GM12872 (cell line): ENCODE measurements around the gene MUC12.

ENCODE experiments used
- TF ChIP-seq, protein P1 (sequence below): IDR thresholded peaks from 3 replicates; pipeline ENCODE4 v1.5.1; 2011; ENCODE audit warnings: low read depth, mild to moderate bottlenecking, low read length, moderate library complexity; ENCODE audit not compliant: insufficient read depth

Gene MUC12

DNA sequence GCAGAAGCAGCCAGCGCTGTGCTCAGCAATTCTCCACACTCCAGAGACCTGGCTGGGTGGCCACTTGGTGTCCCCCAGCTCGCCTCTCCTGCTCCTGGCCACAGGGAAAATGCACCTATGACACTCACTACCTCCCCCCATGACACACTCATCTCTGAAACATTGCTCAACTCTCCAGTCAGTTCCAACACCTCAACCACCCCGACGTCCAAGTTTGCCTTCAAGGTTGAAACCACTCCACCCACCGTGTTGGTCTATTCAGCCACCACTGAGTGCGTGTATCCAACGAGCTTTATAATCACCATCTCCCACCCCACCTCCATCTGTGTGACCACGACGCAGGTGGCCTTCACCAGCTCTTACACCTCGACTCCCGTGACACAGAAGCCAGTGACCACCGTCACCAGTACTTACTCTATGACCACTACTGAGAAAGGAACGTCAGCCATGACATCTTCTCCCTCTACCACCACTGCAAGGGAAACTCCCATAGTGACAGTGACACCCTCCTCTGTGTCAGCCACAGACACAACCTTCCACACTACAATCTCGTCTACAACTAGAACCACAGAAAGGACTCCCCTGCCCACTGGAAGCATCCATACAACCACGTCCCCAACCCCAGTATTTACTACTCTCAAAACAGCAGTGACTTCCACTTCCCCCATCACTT is 17.3 kb upstream of the MUC12 start:
- TF ChIP-seq, protein P1, sequence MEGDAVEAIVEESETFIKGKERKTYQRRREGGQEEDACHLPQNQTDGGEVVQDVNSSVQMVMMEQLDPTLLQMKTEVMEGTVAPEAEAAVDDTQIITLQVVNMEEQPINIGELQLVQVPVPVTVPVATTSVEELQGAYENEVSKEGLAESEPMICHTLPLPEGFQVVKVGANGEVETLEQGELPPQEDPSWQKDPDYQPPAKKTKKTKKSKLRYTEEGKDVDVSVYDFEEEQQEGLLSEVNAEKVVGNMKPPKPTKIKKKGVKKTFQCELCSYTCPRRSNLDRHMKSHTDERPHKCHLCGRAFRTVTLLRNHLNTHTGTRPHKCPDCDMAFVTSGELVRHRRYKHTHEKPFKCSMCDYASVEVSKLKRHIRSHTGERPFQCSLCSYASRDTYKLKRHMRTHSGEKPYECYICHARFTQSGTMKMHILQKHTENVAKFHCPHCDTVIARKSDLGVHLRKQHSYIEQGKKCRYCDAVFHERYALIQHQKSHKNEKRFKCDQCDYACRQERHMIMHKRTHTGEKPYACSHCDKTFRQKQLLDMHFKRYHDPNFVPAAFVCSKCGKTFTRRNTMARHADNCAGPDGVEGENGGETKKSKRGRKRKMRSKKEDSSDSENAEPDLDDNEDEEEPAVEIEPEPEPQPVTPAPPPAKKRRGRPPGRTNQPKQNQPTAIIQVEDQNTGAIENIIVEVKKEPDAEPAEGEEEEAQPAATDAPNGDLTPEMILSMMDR, result no peak

DNA sequence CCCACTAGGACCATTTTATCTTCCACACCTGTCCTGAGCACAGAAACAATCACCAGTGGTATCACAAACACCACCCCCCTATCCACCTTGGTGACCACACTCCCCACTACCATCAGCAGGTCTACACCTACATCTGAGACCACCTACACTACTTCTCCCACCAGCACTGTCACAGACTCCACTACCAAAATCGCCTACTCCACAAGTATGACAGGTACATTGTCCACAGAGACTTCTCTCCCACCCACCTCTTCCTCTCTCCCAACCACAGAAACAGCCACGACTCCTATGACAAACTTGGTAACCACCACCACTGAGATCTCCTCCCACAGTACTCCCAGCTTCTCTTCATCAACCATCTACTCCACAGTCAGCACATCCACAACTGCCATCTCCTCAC is 16.7 kb upstream of the MUC12 start:
- TF ChIP-seq, protein P1, result no peak

DNA sequence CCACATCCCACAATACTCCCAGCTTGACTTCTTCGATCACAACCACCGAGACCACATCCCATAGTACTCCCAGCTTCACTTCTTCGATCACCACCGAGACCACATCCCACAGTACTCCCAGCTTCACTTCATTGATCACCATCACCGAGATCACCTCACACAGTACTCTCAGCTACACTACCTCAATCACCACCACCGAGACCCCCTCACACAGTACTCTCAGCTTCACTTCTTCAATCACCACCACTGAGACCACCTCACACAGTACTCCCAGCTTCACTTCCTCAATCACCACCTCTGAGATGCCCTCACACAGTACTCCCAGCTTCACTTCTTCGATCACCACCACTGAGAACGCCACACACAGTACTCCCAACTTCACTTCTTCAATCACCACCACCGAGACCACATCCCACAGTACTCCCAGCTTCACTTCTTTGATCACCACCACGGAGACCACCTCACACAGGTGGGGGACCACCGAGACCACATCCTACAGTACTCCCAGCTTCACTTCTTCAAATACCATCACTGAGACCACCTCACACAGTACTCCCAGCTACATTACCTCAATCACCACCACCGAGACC is 11.4 kb upstream of the MUC12 start:
- TF ChIP-seq, protein P1, result no peak

DNA sequence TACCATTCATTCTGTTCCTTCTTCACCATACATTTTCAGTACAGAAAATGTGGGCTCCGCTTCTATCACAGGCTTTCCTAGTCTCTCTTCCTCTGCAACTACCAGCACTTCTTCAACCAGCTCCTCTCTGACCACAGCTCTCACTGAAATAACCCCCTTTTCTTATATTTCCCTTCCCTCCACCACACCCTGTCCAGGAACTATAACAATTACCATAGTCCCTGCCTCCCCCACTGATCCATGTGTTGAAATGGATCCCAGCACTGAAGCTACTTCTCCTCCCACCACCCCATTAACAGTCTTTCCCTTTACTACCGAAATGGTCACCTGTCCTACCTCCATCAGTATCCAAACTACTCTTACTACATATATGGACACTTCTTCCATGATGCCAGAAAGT is 9.5 kb upstream of the MUC12 start:
- TF ChIP-seq, protein P1, result no peak

DNA sequence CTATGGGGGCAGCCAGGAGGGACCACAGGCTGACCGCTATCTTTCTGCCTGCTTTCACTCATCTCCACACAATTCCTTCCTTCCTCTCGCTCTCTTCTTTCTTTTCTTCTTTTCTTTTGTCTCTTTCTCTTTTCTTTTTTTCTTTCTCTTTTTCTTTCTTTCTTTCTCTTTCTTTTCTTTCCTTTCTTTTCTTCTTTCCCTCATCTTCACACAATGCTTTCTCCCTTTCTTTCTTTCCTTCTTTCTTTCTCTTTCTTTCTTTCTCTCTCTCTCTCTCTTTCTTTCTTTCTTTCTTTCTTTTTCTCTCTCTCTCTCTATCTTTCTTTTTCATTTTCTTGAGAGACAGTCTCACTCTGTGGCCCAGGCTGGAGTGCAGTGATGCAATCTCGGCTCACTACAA is 6.8 kb upstream of the MUC12 start:
- TF ChIP-seq, protein P1, result no peak

DNA sequence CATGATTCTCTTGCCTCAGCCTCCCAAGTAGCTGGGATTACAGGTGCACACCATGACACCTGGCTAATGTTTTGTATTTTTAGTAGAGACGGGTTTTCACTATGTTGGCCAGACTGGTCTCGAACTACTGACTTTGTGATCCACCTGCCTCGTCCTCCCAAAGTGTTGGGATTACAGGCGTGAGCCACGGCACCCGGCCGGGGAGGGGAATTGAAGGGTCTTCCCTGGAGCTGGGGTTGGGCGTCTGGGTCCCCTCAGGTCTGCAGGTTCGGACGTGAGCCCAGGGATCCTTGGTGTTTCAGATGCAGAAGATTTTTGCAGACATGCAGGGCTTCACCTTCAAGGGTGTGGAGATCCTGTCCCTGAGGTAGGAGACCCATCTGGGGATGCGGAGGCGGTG is 6.0 kb upstream of the MUC12 start:
- TF ChIP-seq, protein P1, result no peak

DNA sequence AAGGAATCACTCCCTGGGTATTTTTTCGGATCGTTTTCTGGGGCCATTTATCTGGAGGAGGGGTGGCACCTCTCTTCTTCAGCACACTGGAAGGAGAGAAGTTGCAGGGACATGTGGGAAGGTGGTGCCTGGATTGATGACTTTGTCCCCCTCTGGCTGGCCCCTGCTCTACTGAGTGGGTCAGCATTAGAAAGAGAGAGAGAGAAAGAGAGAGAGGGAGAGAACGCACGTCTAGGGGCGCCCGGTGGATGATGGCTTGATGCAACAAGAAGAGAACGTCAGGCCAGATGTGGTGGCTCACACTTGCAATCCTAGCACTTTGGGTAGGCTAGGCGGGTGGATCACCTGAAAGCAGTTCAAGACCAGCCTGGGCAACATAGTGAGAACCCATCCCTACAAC is 5.5 kb upstream of the MUC12 start:
- TF ChIP-seq, protein P1, result no peak

DNA sequence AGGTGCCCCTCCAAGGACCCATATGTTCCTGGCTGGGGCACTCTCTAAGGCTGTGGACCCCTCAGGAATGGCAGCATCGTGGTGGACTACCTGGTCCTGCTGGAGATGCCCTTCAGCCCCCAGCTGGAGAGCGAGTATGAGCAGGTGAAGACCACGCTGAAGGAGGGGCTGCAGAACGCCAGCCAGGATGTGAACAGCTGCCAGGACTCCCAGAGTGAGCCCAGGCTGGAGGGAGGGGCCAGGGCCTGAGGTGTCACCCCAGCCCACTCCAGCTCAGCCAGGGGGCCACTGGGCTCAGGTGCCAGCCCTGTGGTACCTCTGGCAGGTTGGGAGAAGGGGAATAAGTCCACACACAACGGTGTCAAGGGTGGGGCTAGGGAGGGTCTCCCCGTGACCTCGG is 4.7 kb upstream of the MUC12 start:
- TF ChIP-seq, protein P1, result no peak
